Skin of body (tissue), 2 donors: Measurements from ENCODE around the gene STAT6. TPM values are rescaled to one million over a fixed set of nuclear protein-coding genes. Genes with fewer than 3 reads are reported as not detected.

Experiments used
- DNase-seq: peaks from one replicate; lab custom pipeline; 2025; lab: John Stamatoyannopoulos, UW
- total RNA-seq: library from RNA; depleted of rRNA; stranded (reverse); fragments of >200 nt; gene quantifications from one replicate; pipeline ENCODE4 v1.2.3, GENCODE V29; 2014

STAT6 gene
- total RNA-seq, 1 donor from 2014 or later = 82.7 TPM

- DNase-seq = no peak
Measured at GRCh38 chr12:57146961-57147944, 36.1 kb upstream of the STAT6 start, which contains the start of gene LRP1-AS. TSS of gene LRP1-AS (minus strand) at chr12:57147619.

- no peak for DNase-seq
Measured at GRCh38 chr12:57146092-57146491, 34.9 kb upstream of the STAT6 start.

DNA sequence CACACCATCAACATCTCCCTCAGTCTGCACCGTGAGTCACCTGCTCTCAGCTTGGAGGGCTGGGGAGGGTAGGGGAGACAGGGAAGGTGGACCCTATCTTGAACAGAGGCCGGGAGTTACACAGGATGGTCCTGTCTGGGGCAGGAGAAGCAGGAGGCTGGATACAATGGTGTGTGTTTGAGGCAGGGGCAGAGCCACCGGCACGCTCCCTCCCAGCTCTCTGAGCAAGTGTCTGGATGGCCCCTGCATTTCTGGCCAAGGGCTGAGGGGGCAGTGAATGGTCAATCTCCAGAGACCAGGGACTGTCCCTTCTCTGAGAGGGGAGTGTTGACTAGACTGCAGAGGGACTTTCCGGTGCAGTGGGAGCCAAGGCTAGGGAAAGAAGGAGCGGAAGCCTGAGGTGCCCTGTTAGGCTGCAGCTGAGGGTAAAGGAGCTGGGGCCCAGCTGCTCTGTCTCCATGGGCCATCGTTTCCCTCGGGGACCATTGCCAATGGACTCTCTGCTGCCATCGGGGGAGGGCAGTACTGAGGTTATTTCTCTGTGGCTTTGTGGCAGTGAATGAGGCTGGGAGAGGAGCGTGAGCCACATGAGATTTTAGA is 34.4 kb upstream of the STAT6 start:
- no peak for DNase-seq

GRCh38 chr12:57143454-57143853 is 32.3 kb upstream of the STAT6 start:
- DNase-seq = no peak

DNA sequence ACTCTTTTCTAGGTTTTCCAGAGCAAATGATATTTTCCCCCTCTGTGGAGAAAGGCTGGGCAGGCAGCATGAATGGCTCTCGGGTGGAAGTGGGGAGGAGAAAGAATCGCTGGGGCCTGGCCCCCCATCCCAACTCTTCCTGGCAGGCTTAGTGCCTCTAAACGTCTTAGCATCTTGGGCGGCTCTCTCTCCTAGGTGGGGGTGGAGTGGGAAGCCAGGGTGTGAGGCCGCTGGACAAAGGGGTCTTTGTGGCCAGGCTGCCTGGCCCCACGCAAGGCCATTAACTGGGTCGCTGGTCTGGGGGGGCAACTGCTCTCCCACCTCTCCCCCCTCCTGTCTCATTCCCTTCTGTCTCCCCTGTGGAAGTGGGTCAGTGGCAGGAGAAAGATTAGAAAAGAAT is 31.6 kb upstream of the STAT6 start:
- DNase-seq = no peak

- DNase-seq = peak; percentile 14
Measured at GRCh38 chr12:57142121-57142520, 31.0 kb upstream of the STAT6 start.

GRCh38 chr12:57141249-57141648 is 30.1 kb upstream of the STAT6 start:
- DNase-seq = no peak

GRCh38 chr12:57139796-57140649 is 28.9 kb upstream of the STAT6 start:
- DNase-seq = no peak

GRCh38 chr12:57138526-57139272 is 27.5 kb upstream of the STAT6 start:
- DNase-seq = no peak

DNA sequence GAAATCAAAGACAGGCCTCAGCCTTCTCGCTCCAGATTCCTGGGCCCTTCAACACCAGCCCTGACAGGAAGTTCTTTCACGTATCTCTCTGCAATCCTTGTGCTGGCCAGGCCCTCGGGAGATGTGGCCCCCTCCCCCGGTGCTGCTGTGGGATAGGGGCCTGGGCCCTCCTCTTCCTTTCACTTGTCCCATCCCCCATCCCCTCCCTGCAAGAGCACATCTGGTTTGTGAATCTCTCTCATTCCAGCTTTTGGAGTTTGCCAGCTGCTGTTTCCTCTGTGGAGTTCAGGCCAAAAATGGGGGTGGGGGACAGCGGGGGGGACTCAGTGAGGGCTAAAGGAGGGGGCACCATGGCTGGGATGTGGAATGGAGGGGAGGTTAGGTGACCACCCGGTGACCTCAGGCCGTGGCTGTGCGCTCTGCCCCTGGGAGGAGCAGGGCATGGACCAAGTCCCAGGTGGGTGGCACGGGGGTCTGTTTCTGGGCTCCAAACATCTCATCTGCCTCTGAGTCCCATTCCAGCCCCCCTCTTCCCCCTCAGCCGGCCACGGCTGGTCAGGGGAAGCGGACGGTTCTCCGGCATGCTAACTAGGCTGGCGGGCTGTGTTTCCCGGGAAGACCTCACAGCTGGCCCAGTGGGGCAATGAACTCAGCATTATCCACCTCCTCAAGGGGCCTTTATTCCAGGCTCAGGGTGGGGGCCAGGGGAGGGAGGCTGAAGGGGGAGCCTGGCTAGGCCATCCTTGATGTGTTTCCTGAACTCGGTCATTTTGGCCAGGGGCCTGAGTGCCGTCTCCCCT is 24.6 kb upstream of the STAT6 start:
- DNase-seq = peak; percentile 93

GRCh38 chr12:57134949-57135348 is 23.8 kb upstream of the STAT6 start:
- no peak for DNase-seq

DNA sequence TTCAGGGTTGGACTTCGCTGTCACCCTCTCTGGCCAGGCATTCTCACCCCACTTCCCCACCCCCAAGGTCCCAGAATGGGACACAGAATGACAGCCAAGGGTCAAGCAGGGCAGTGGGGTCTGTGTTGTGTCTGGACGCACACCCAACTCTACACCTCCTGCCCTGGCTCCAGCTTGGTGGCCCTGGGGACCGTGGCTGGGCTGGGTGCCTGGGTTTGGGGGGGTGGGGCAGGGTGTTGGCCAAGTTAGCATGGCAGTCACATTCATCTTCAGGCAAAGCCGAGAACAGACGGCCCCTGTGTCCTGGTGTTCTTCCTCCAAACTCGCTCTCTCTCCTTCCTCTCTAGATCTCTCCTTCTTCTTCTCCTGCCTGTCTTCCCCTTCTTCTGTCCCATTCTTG is 22.8 kb upstream of the STAT6 start:
- no peak for DNase-seq

- no peak for DNase-seq
Measured at GRCh38 chr12:57133013-57133569, 21.9 kb upstream of the STAT6 start.

DNA sequence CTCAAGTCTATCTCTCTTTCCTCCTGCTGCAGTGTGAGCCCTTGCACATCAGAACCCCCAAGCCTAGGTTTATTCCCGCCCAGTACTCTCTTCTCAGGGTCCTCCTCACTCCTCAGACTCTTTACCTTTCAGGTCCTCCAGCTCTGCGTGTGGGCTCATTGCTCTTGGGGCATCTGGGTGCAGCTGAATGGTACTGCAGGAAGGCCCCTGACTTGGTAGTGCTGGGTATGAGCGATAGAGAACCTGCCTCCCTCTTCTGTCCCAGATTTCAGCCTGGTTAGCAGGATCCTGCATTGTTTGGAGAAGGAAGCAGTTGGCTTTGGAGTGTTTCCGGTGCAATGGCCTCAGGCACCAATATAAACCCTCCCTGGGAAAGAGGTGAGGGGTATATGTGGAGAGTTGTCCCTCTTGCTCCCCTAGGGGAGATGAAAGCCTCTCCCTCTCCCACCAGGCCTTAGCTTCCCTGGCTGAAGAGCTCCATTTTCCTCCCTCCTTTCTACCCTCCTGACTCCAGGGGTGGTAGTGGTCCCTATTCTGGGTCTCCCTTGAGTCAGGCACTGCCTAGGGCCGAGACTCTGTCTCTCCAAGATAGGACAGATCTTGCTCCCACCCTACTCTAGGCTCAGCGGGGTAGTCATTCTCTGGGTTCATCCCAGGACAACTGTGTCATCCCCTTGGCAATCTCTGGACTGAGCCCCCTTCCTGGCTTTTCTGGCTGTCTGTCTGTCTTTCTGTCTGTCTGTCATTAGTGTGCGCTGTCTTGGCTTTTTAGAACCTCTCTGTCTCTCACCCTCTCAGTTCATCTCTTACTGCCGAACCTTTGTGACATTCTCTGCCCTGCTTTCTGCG is 21.0 kb upstream of the STAT6 start:
- no peak for DNase-seq

DNA sequence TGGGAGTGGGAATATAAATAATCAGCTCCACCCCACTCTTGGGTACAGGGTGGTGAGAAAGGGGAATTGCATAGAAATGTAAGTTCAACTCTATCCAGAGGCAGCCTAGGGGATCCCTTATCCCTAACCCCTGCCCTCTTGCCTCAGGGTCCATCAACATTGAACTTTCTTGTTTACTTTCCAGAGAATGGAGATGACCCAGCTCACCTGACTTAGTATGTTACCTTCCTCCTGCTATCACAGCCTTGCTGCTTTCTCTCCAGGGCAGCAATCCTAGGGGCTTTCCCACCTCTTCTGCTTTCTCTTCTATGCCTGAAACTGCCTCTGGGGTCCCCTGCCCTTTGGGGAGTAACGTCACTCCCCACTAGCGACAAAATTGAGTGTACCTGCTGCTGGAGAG is 19.8 kb upstream of the STAT6 start:
- DNase-seq = no peak

DNA sequence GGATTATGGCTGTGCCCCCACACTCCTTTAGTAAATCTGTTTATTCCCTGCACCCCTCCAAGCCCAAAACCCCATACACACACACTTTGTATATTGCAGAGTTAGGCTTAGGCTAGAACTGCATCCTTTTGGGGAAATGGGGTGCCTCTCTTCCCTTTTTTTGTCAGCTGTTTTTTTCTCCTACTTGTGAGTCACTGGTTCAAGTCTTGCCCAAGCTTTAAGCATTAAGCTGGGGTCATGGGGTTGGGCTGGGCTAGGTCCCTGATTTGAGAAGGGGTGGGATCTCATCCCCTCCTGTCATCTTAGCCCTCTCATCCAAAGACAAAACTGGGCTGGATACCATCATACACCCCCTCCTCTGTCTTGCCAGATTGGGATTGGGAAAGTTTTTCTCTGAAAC is 18.7 kb upstream of the STAT6 start:
- no peak for DNase-seq

GRCh38 chr12:57129321-57129842 is 18.2 kb upstream of the STAT6 start:
- no peak for DNase-seq

- no peak for DNase-seq
Measured at GRCh38 chr12:57128519-57129247, 17.5 kb upstream of the STAT6 start.
